GM08714 (cell line): ENCODE results near the gene BORCS8.
A peak's percentile ranks its signal among the peaks of the same experiment; 100 is the strongest.
"Not testable (repeated sequence)": the region's sequence is repeated elsewhere in the genome, so short reads cannot be mapped to it uniquely, and the experiment has no call there.

Experiments used
- H3K4me3 ChIP-seq: fragments of 200-500 bp; sonication (Bioruptor generic); 2 replicates; pipeline ENCODE4 v1.5.1; 2014; ENCODE audit warnings: mild to moderate bottlenecking, low read length, inconsistent platforms
- ZNF274 ChIP-seq: IDR thresholded peaks from 2 replicates; pipeline ENCODE4 v1.6.1; 2012; ENCODE audit warnings: mild to moderate bottlenecking, low read depth, low read length

Gene BORCS8

DNA sequence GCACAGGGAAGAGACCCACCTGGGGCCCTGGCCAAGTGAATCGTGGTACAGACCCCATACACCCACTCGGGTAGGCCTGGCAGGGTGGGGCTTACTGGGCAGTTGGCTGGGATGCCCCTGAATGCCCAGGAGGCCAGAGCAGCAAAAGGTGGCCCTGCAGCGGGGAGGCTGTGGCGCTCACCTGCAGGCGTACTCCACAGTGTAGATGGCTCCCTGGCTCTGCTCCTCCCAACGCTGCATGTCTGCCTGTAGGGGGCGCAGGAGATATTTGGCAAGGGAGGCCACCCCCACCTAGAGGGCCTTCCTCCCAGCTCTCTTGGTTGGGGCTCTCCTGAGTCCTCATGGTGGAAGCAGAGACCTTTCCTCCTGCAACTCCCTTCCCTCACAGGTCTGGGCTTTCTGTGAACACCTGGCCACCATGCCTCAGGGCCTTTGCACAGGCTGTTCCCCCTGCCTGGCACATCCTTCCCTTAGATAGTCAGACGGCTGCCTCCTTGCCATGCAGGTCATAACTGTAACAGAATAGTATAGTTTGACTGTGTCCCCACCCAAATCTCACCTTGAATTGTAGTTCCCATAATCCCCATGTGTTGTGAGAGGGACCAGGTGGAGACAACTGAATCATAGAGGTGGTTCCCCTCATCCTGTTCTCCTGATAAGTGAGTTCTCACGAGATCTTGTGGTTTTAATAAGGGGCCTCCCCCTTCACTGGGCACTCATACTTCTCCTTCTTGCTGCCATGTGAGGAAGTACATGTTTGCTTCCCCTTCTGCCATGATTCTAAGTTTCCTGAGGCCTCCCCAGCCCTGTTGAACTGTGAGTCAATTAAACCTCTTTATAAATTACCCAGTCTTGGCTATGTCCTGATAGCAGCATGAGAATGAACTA, 5.9 kb downstream of the BORCS8 start:
- no peak overlapping the region for H3K4me3 ChIP-seq
- no peak for TF ChIP-seq ZNF274

DNA sequence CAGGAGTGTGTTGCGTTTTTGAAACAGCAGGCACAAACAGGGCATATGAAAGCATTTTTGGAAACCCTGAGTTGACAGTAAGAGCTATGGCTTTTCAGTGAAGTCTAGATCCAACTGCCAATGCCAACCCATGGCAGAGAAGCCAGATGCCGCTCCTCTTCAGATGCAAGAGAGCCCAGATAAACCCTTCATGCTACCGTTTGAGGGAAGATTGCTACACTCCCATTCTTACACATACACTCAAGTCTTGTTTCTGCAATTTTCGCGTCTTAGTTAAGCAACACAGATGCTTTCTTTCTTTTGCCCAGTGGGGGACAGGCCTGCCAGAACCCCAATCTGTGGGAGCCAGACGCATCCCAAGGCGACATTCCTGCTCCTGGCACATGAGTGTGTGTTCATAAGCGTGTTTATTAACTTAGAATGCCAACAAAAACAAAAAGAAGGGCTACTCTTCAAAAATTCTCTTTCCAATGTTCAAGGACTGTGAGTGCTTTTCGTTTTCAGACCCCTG, 10.4 kb downstream of the BORCS8 start:
- TF ChIP-seq ZNF274: no peak
- H3K4me3 ChIP-seq: no peak overlapping the region

DNA sequence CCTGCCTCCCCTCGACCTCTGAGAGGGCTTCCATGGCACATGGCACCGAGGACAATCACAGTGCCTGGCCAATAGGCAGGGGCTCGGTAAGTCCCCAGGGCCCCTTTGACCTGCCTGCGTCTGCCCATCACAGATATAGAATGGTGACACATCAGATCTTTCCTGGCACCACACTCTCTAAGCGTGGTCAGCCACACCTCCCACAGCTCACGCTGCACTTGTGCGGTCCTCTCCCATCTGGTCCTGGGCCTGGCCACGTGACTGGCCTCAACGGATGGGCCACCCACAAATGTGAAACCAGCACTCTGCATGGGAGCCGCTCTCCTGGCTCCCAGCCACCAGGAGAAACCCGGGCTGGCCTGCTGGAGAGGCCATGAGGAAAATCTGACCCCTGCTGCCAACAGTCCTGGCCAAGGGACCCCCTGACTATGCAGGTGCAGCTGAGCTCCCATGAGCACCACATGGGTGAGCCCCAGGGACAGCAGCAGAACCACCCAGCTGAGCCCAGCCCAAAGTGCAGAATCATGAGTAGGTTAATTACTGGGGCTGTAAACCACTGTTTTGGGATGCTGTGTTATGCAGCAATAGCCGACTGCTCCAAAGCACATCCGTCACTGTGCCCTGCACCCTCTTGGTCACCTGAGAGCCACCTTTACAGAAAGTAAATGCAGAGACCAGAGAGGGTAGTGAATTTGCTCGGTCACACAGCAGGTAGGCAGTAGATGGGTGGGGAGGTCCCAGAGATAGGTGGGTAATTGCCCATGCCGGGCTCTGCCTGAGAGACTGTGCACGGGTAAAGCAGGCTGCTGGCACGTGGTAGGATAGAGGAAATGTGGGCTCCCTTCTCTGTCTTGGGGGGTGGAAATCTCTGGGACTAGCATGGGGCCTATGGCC, 12.2 kb downstream of the BORCS8 start:
- no peak overlapping the region for H3K4me3 ChIP-seq
- TF ChIP-seq ZNF274: no peak

- no peak overlapping the region for H3K4me3 ChIP-seq
- no peak for TF ChIP-seq ZNF274
Observed at GRCh38 chr19:19176950-19177349, 15.0 kb downstream of the BORCS8 start.

DNA sequence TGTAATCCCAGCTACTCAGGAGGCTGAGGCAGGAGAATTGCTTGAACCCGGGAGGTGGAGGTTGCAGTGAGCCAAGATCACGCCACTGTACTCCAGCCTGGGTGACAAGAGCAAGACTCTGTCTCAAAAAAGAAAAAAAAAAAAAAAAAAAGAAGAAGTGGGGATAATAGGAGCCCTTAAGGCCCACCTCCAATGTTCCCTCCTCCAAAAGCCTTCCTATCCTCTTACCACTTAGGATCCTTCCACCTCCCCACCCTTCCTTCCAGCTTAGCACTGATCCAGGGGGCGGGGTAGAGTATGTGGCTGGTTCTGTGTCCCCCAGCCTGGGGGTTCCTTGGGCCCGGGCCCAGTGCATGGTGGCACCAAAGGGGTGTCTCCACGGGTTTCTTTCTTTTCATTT, 18.7 kb downstream of the BORCS8 start:
- not testable (repeated sequence) for H3K4me3 ChIP-seq

- no peak for TF ChIP-seq ZNF274
- H3K4me3 ChIP-seq: no peak overlapping the region
Observed at GRCh38 chr19:19171821-19172532, 20.0 kb downstream of the BORCS8 start.

DNA sequence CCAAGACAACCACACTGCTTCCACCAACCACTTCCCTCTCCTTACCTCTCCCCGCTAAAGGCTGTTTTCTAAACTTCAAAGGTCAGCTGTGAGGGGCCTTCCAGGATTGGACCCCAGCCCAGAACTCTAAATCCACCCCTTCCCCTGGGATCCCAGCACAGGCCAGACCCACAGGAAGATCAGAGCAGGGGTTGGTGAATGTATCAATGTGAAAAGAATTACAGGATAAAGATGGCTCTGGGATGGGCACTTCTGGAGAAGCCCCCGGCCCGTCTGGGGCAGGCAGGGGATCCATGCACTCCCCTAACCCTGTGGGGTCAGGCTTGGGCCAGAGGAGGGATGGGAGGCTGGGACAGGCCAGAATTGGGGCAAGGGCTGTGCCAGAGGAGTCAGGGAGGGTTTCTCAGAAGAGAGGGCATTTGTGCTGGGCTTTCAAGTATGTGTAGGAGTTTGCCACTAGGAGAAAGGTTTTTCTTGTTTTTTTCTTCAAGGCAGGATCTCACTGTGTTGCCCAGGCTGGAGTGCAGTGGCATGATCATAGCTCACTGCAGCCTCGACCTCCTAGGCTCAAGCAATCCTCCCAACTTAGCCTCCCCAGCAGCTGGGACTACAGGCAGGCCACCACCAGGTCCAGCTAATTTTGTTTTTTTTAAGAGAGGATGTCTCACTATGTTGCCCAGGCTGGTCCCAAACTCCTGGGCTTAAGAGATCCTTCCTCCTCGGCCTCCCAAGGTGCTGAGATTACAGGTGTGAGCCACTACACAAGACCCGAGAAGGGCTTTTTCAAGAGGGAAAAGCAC, 20.9 kb downstream of the BORCS8 start:
- H3K4me3 ChIP-seq: no peak overlapping the region
- no peak for TF ChIP-seq ZNF274

GRCh38 chr19:19170053-19170872, 21.7 kb downstream of the BORCS8 start, which contains the start of gene MEF2B:
TSS of gene MEF2B (minus strand) at chr19:19170263. CDS start at chr19:19150735, 19,528 bp downstream.
- peak within 1 kb of the TSS; percentile 68; the same call in 1 of the 2 replicates for H3K4me3 ChIP-seq
- TF ChIP-seq ZNF274: no peak

- TF ChIP-seq ZNF274: no peak
- H3K4me3 ChIP-seq: peak overlapping the region; percentile 68; the same call in 1 of the 2 replicates
Observed at GRCh38 chr19:19169236-19170052, 22.5 kb downstream of the BORCS8 start.

GRCh38 chr19:19167612-19168011, 24.3 kb downstream of the BORCS8 start:
- H3K4me3 ChIP-seq: no peak overlapping the region; the same call in 1 of the 2 replicates

DNA sequence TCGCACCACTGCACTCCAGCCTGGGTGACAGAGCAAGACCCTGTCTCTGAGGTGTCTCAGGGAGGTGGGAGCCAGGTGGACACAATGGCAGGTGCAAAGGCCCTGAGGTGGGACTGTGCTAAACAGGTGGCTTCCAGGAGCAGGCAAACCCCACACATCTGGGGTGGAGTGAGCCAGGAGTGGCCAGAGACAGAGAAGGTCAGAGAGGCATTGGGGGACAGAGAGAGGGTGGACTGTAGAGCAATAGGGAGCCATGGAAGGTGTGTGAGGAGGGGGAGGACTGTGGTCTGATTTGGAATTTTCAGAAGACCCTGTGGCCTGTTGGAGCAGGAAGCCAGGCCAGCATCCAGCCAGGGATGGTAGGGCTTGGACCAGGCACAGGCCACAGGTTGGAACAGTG, 26.6 kb downstream of the BORCS8 start:
- TF ChIP-seq ZNF274: no peak
- H3K4me3 ChIP-seq: no peak overlapping the region

More at GRCh38 chr19:19167612-19168011, 24.3 kb downstream of the BORCS8 start:
- no peak for TF ChIP-seq ZNF274
